Neuron (in vitro differentiated cells): ENCODE measurements around the gene POLR2E.

Source experiments
- H2AFZ ChIP-seq: one replicate; pipeline ENCODE4 v1.6.1; 2013; ENCODE audit warnings: low read depth, mild to moderate bottlenecking, inconsistent platforms, low read length, moderate library complexity
- H3K27me3 ChIP-seq: one replicate; pipeline ENCODE4 v1.6.1; 2013; ENCODE audit warnings: low read length; ENCODE audit not compliant: insufficient read depth
- H3K36me3 ChIP-seq: one replicate; pipeline ENCODE4 v1.6.1; 2013; ENCODE audit warnings: low read length; ENCODE audit not compliant: insufficient read depth
- H3K4me1 ChIP-seq: one replicate; pipeline ENCODE4 v1.6.1; 2013; ENCODE audit warnings: low read length; ENCODE audit not compliant: insufficient read depth
- H3K4me3 ChIP-seq: 2 replicates; pipeline ENCODE4 v1.5.1; 2013; ENCODE audit warnings: mild to moderate bottlenecking, low read length, moderate library complexity
- H3K9me3 ChIP-seq: one replicate; pipeline ENCODE4 v1.6.1; 2013; ENCODE audit warnings: low read length

Gene POLR2E

DNA sequence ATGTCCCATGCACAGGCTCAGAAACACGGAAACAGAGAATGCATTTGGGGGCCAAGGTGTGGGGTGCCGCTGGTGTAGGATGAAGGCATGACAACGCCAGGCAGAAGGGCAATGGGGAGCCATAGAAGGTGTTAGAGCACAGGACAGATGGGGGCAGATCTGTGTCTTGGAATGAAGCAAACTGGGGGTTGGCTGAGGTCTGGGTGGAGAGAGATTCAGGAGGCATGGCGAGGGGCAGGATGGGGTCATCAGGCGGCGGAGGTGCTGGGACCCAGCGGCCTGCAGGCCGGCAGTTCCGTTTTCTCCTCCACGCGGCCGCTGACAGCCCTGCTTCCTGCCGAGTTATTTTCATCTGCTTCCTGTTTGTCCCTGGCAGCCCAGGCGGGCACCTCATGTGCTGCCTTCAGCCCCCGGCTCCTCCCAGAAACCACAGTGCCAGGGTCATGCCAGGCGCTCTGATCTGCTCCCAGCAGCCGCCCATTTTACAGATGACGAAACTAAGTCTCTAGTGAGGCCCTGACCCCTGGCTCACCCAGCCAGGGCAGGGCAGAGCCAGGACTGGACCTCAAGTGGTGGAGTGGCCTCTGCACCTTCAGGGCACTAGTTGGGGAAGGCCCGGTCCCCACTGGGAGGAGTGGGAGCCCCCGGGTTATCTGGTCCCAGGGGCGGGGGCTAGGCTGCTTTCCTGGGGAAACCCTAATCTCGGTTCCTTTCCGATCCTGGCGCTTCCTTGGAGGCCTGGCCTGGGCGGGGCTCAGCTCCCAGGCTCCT is 26.0 kb downstream of the POLR2E start:
- Histone ChIP-seq H3K4me1 (peaks cover 14% of the 10 kb centered on the region), H3K27me3 (peaks cover 45% of the 10 kb centered on the region), H3K4me3 (no peak overlapping the region), H2AFZ (no peak overlapping the region), H3K36me3 (no peaks in the 10 kb centered on the region), H3K9me3 (no peaks in the 10 kb centered on the region)

DNA sequence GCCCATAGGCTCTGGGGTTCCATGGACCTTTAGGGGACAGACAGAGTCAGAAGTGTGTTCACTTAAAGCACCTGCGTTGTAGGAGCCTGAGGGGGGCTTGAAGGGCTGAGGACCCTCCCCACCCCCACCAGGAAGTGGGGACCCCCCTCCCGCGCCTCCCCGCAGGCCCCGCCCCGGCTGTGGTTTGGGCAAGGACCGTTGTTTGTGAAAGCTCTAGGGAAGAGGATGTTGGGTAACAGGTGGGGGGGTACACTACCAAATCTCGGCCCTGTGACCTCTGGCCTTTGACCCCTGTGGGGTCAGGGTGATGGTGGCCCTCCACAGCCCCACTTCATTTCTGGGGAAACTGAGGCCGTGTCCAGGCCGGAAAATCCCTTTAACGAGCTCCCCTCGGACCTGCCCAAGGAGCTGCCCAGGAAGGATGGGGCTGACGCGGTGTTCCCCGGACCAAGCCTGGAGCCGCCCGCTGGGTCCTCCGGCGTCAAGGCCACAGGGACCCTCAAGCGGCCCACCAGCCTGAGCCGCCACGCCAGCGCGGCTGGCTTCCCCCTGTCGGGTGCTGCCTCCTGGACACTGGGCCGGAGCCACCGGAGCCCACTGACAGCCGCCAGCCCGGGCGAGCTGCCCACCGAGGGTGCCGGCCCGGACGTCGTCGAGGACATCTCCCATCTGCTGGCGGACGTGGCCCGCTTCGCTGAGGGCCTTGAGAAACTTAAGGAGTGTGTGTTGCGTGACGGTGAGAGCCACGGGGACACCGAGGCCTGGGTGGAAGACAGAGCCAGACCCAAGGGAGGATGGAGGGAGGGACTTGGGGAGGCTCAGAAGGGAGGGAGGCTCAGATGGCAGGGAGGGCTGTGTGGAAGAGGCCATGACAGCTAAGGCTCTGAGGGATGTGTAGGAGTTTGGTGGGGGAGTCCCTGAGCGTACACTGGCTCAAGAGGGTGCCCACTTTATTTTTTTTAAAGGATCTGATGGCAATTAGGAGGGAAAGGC is 26.9 kb downstream of the POLR2E start:
- H3K27me3 ChIP-seq = peaks cover 45% of the 10 kb centered on the region

DNA sequence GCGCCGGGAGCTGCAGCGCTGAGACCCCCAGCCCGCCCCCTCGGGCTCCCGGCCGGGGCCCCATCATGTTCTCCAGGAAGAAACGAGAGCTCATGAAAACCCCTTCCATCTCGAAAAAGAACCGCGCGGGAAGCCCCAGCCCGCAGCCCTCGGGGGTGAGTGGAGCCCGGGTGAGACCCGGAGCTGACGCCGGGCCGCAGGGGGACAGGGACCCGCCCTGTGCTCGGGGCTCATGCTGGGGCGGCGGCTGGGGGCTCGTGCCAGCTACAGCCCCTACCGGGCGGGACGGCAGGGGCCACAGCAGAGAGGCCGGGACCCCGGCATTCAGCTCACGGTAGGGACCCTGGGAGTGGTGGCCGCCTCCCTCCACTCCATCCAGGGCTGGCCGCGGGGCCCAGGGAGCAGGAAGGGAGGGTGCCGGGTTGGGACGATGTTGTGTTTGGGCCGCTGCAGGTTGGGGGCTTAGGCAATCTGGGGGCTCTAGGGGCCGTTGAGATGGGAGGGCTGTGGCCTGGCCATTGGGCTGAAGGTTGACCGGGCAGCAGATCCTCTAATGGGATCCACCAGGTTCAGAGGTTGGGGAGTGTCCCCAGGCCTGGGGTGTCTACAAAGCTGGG is 27.7 kb downstream of the POLR2E start:
- H3K36me3 ChIP-seq = no peaks in the 10 kb centered on the region

More for the DNA sequence above, 26.9 kb downstream of the POLR2E start:
- H2AFZ ChIP-seq = no peak overlapping the region
- no peaks in the 10 kb centered on the region for H3K9me3 ChIP-seq
- no peak overlapping the region for H3K4me3 ChIP-seq
- H3K36me3 ChIP-seq = no peaks in the 10 kb centered on the region
- H3K4me1 ChIP-seq = peaks cover 14% of the 10 kb centered on the region

DNA sequence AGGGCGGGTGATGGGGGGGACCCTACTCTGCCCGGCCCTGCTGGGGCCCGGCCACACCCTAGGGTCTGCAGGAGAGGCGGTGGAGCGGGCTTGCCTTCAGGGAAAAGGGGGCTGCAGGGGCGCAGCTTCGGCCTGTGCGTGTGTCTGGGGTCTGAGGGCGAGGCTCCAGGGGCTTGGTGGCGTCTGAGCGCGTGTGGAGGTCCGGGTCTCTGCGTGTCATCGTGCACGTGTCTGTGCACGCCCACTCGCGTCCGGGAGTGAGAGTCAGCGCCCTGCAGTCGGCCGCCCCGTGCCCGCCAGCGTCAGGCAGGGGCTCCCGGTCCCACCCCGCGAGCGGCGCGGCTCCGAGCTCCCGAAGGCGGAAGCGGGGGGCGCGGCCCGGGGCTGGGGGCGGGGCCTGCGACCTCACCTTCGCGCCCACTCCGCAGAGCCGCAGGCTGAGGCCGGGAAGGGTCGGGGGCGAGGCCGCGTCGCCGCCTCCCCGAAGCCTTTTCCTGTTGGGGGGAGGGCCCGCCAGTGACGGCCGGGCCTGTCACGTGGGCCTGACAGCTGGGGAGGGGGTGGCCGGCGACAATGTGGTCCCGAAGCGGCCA is 28.3 kb downstream of the POLR2E start, which contains the start of gene ARHGAP45:
TSS of gene ARHGAP45 (plus strand) at position 420 of the 593 bp plus-strand sequence. CDS start 239 bp downstream, outside the sequence.
- peaks cover 14% of the 10 kb centered on the region for H3K4me1 ChIP-seq
- no peaks in the 10 kb centered on the region for H3K9me3 ChIP-seq
- no peak within 1 kb of the TSS for H2AFZ ChIP-seq
- peaks cover 43% of the 10 kb centered on the region for H3K27me3 ChIP-seq
- no peaks in the 10 kb centered on the region for H3K36me3 ChIP-seq
- H3K4me3 ChIP-seq = peak within 1 kb of the TSS; percentile 21

More for the DNA sequence above, 27.7 kb downstream of the POLR2E start:
- Histone ChIP-seq H3K9me3 (no peaks in the 10 kb centered on the region), H2AFZ (no peak overlapping the region), H3K4me3 (peak overlapping the region; percentile 14), H3K4me1 (peaks cover 14% of the 10 kb centered on the region), H3K27me3 (peaks cover 43% of the 10 kb centered on the region)

DNA sequence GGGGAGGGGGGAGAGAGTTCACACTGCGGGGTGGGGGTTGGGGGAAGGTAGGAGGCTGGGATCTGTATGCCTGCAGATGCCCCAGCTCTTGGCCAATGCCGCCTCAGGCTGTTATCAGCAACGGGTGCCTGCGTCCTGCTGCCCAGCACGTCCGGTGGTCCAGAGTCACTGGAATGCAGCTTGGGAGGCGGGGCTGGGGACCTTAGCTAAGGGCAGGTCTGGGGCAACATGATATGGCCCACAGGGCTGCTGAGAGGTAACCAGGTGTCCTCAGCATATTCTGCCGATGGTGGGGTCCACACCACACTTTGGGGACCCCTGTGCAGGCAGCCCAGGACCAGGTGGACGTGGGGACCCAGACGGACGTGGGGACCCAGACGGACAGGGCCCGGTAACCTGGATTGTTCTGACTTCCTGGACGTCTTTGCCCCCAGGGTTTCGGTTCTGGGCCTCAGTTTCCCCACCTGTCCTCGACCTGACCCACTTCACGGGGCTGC is 28.9 kb downstream of the POLR2E start:
- no peaks in the 10 kb centered on the region for H3K36me3 ChIP-seq
- no peak overlapping the region for H2AFZ ChIP-seq
- H3K4me3 ChIP-seq = no peak overlapping the region

DNA sequence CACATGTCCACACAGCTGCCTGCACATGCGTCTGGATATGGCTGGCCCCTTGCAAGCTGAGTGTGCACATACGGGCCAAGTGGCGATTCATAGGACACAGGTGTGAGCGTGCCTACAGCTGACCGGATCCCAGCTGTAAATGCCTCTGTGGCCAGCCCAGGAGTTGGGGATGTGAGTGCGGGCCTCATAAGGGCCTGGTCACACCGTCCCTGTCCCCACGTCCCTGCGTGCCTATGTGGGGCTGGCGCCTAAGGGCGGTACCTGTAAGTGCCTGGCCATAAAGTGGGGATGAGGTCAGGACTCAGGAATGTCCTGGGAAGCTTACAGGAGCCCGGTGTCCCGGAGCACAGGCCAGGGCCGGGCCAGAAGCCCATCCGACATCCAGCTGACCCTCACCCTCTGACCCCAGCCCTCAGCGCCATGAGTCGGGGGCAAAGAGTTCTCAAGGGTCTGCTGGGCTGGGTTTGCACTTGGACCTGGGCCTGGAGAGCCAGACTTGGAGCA is 29.5 kb downstream of the POLR2E start:
- Histone ChIP-seq H3K4me3 (no peak overlapping the region), H3K36me3 (no peaks in the 10 kb centered on the region), H2AFZ (no peak overlapping the region), H3K4me1 (peaks cover 14% of the 10 kb centered on the region), H3K27me3 (peaks cover 33% of the 10 kb centered on the region), H3K9me3 (no peaks in the 10 kb centered on the region)

More for the DNA sequence above, 28.9 kb downstream of the POLR2E start:
- H3K4me1 ChIP-seq = peaks cover 14% of the 10 kb centered on the region
- H3K9me3 ChIP-seq = no peaks in the 10 kb centered on the region
- peaks cover 39% of the 10 kb centered on the region for H3K27me3 ChIP-seq

DNA sequence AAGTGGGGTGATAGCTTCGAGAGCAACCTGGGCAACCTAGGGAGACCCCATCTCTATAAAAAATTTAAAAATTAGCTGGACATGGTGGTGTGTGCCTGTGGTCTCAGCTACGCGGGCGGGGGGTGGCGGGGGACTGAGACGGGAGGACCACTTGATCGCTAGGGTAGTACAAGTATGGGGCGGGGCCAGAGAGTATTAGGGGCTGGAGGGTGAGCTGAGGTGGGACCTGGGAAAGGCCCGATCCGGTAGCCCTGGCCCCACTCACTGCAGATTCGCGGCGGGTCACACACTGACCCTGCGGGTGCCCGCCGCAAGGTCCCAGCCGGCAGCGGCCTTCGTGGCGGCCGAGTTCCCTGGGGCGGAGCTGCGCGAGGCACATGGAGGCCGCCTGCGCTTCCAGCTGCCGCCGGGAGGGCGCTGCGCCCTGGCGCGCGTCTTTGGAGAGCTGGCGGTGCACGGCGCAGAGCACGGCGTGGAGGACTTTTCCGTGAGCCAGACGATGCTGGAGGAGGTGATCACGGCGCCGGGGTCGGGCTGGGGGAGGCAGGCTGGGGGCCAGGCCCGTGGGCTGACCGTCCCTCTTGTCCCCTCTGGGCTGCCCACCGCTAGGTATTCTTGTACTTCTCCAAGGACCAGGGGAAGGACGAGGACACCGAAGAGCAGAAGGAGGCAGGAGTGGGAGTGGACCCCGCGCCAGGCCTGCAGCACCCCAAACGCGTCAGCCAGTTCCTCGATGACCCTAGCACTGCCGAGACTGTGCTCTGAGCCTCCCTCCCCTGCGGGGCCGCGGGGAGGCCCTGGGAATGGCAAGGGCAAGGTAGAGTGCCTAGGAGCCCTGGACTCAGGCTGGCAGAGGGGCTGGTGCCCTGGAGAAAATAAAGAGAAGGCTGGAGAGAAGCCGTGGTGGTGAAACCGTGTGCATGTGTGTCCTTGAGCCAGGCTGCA is 30.2 kb downstream of the POLR2E start:
- no peak overlapping the region for H2AFZ ChIP-seq
- H3K4me1 ChIP-seq = peaks cover 14% of the 10 kb centered on the region
- peaks cover 32% of the 10 kb centered on the region for H3K27me3 ChIP-seq
- peak overlapping the region; percentile 9 for H3K4me3 ChIP-seq
- H3K36me3 ChIP-seq = no peaks in the 10 kb centered on the region
- no peaks in the 10 kb centered on the region for H3K9me3 ChIP-seq

DNA sequence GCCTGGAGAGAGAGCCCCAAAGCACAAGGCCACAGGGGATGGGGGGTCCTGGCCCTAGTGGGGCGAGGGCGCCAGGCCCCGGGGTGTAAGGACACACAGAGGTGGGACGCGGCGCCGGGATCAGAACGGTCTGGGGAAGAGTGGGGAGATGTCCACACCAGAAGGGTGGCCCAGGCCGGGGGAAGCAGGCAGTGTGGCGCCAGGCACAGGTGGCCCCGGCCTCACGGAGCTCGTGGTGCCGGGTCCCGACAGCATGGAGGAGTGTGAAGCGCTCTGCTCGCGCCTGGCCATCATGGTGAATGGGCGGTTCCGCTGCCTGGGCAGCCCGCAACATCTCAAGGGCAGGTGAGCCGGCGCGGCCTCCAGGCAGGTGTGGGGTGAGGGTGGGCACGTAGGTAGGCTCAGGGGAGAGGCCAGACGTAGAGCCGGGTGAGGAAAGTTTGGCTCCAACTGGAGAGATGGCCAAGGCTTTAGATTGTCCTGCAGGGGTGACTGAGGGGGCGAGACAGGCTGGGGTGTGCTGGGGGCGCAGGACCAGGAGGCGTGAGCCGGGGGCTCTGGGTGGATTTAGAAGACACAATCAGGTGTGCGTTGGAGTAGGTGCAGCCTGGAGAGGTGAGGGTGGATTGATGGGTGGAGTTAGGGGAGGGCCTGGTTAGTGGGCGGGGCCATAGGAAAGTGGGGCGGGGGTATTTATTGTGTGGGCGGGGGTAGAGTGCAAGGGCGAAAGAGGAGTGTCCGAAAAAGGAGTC is 31.1 kb downstream of the POLR2E start:
- Histone ChIP-seq H3K4me1 (peaks cover 14% of the 10 kb centered on the region), H3K36me3 (no peaks in the 10 kb centered on the region), H2AFZ (no peak overlapping the region), H3K9me3 (no peaks in the 10 kb centered on the region), H3K27me3 (peaks cover 28% of the 10 kb centered on the region), H3K4me3 (no peak overlapping the region)

DNA sequence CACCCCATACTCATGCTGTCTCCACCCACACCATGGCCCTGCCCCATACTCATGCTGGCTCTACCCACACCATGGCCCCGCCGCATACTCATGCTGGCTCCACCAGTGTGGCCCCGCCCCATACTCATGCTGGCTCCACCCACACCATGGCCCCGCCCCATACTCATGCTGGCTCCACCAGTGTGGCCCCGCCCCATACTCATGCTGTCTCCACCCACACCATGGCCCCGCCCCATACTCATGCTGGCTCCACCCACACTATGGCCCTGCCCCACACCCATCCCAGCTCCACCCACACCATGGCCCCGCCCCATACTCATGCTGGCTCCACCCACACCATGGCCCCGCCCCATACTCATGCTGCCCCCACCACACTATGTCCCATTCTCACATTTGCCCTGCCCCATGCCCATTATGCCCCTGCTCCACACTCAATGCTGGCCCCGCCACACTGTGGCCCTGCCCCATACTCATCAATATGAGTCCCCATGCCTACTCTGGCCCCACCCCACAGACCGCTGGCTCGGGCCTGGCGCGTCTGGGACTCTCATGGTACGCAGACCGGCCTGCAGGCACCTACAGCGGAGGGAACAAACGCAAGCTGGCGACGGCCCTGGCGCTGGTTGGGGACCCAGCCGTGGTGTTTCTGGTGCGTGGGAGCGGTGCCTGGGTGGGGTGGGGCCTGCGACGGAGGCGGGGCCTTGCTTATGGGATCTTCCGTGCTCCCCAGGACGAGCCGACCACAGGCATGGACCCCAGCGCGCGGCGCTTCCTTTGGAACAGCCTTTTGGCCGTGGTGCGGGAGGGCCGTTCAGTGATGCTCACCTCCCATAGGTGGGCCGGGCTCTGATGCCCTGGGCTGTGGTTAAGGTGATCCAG is 31.9 kb downstream of the POLR2E start:
- H2AFZ ChIP-seq = no peak overlapping the region
- H3K36me3 ChIP-seq = no peaks in the 10 kb centered on the region
- peaks cover 23% of the 10 kb centered on the region for H3K27me3 ChIP-seq
- no peak overlapping the region for H3K4me3 ChIP-seq
- H3K9me3 ChIP-seq = no peaks in the 10 kb centered on the region
- H3K4me1 ChIP-seq = peaks cover 14% of the 10 kb centered on the region

DNA sequence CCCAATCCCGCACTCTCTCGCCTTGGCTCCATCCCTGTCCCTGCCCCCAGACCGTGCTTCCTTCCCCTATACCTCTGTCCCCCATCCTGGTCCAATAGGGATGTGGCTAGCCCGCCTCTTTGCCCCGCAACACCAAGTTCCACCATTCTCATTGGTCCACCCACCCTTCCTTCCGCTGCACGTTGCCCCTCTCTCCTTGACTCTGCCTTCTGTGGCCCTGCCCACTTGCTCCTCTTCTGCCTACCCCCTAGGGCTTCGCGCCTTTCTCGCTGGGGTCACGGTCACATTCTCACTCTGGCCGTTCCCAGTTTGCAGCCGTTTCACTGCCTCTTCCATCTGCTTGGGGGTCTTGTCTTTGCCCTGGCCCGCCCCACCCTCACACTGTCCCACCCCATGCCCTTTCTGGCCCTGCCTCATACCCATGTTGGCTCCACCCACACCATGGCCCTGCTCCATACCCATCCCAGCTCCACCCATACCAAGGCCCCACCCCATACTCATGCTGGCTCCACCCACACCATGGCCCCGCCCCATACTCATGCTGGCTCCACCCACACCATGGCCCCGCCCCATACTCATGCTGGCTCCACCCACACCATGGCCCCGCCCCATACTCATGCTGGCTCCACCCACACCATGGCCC is 32.7 kb downstream of the POLR2E start:
- peaks cover 19% of the 10 kb centered on the region for H3K27me3 ChIP-seq
- no peak overlapping the region for H2AFZ ChIP-seq
- no peak overlapping the region for H3K4me3 ChIP-seq
- H3K4me1 ChIP-seq = peaks cover 14% of the 10 kb centered on the region
- no peaks in the 10 kb centered on the region for H3K36me3 ChIP-seq
- no peaks in the 10 kb centered on the region for H3K9me3 ChIP-seq
